ENCODE measurements around the gene CBY2. TPM values are rescaled to one million over a fixed set of nuclear protein-coding genes. Genes with fewer than 3 reads are reported as not detected.
A peak's percentile ranks its signal among the peaks of the same experiment; 100 is the strongest.
"Not testable (repeated sequence)": the region's sequence is repeated elsewhere in the genome, so short reads cannot be mapped to it uniquely, and the experiment has no call there.

CBY2 gene, protein sequence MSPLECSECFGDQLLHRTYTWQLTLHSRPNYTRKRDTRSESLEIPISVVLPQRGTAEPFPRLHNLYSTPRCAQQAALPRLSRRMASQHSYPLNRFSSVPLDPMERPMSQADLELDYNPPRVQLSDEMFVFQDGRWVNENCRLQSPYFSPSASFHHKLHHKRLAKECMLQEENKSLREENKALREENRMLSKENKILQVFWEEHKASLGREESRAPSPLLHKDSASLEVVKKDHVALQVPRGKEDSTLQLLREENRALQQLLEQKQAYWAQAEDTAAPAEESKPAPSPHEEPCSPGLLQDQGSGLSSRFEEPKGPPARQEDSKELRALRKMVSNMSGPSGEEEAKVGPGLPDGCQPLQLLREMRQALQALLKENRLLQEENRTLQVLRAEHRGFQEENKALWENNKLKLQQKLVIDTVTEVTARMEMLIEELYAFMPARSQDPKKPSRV
- total RNA-seq = not detected

DNA sequence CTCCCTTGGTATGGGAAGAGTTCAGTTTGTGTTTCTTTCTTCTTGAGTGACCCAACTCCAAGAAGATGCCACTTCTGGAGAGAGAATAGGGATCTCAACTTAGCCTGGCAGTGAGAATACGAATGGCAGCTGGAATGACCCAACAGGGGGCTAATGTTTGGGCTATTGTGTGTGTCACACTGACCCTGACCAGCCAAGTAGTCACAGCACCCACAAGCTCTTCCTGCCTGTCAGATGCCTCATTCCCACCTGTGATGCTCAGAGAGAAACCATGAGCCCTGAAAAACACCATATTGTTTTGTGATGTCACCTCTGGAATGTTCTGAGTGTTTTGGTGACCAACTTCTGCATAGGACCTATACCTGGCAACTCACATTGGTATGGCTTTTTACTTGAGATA is at the start of gene CBY2:
TSS of gene CBY2 (plus strand) at position 233 of the 400 bp plus-strand sequence. CDS start at position 304, 71 bp downstream.
- Histone ChIP-seq H3K27ac (replicated peaks in 1 of 4) (no peak within 1 kb of the TSS), H3K4me1 (no peaks in the 10 kb centered on the region), H3K36me3 (no peaks in the 10 kb centered on the region), H3K9me3 (no peaks in the 10 kb centered on the region), H3K27me3 (no peaks in the 10 kb centered on the region), H3K4me3 (no peak within 1 kb of the TSS)
- intact Hi-C loops (cut with DNase I) = no loop called here
- peak; percentile 45 for DNase-seq (ENCODE audit: extremely low spot score)
- TF ChIP-seq, protein P1, sequence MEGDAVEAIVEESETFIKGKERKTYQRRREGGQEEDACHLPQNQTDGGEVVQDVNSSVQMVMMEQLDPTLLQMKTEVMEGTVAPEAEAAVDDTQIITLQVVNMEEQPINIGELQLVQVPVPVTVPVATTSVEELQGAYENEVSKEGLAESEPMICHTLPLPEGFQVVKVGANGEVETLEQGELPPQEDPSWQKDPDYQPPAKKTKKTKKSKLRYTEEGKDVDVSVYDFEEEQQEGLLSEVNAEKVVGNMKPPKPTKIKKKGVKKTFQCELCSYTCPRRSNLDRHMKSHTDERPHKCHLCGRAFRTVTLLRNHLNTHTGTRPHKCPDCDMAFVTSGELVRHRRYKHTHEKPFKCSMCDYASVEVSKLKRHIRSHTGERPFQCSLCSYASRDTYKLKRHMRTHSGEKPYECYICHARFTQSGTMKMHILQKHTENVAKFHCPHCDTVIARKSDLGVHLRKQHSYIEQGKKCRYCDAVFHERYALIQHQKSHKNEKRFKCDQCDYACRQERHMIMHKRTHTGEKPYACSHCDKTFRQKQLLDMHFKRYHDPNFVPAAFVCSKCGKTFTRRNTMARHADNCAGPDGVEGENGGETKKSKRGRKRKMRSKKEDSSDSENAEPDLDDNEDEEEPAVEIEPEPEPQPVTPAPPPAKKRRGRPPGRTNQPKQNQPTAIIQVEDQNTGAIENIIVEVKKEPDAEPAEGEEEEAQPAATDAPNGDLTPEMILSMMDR (IDR thresholded peaks at IDR 0.05) = no peak
- 70% methylated on average over 1 of the region's 1 CpG for WGBS

DNA sequence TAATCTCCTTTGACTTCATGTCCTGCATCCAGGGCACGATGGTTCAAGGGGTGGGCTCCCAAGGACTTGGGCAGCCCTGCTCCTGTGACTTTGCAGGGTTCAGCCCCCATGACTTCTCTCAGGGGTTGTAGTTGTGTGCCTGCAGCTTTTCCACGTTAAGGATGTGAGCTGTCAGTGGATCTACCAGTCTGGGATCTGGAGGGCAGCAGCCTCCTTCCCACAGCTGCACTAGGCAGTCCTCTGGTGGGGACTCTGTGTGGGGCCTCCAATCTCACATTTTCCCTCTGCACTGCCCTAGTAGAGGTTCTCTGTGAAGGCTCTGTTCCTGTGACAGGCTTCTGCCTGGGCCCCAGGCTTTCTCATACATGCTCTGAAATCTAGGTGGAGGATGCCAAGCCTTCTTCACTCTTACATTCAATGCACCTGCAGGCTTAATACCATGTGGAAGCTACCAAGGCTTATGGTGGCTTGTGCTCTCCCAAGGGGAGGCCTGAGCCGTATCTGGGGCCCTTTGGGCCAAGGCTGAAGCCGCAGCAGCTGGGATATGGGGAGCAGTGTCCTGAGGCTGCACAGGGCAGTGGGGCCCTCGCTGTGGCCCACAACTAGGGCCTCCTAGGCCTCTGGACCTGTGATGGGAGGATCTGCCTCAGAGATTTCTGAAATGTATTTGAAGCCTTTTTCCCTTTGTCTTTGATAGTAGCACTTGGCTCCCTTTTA is 47.3 kb upstream of the CBY2 start:
- TF ChIP-seq POLR2AphosphoS5 (IDR thresholded peaks at IDR 0.05) (no peak), EP300 (IDR thresholded peaks at IDR 0.05) (no peak)
- WGBS = 89% methylated on average over 5 of the region's 5 CpGs
- Histone ChIP-seq H3K27ac (replicated peaks in 1 of 4) (no peak overlapping the region), H3K36me3 (no peaks in the 10 kb centered on the region), H3K9me3 (peaks cover 0 to 5% (median 0%) of the 10 kb centered on the region in 4 donors), H3K27me3 (no peaks in the 10 kb centered on the region), H3K4me3 (no peak overlapping the region), H3K4me1 (no peaks in the 10 kb centered on the region)
- peak; percentile 89 for DNase-seq (ENCODE audit: extremely low spot score)
- intact Hi-C loops (cut with DNase I) = no loop called here

- peak; percentile 53 for DNase-seq (ENCODE audit: extremely low spot score)
- Histone ChIP-seq H3K36me3 (no peaks in the 10 kb centered on the region), H3K27ac (replicated peaks in 1 of 4) (no peak overlapping the region), H3K4me3 (no peak overlapping the region), H3K9me3 (peaks cover 0 to 5% (median 0%) of the 10 kb centered on the region in 4 donors), H3K27me3 (no peaks in the 10 kb centered on the region), H3K4me1 (no peaks in the 10 kb centered on the region)
- intact Hi-C loops (cut with DNase I) = no loop called here
- no peak for TF ChIP-seq POLR2A (IDR thresholded peaks at IDR 0.05; ENCODE audit: low read depth)
- TF ChIP-seq EP300 (IDR thresholded peaks at IDR 0.05) = no peak
- no peak for TF ChIP-seq POLR2AphosphoS5 (IDR thresholded peaks at IDR 0.05)
- TF ChIP-seq, protein P1 (IDR thresholded peaks at IDR 0.05) = no peak
- WGBS = 86% methylated on average over 5 of the region's 5 CpGs
Measured at GRCh38 chr13:45658586-45659235, 43.4 kb upstream of the CBY2 start.

- intact Hi-C loops (cut with DNase I) = no loop called here
- Histone ChIP-seq H3K36me3 (no peaks in the 10 kb centered on the region), H3K27ac (replicated peaks in 1 of 4) (no peak overlapping the region), H3K4me3 (no peak overlapping the region), H3K4me1 (no peaks in the 10 kb centered on the region), H3K27me3 (no peaks in the 10 kb centered on the region), H3K9me3 (peaks cover 0 to 5% (median 0%) of the 10 kb centered on the region in 4 donors)
- no peak for DNase-seq (ENCODE audit: extremely low spot score)
- WGBS = 85% methylated on average over 3 of the region's 3 CpGs
- TF ChIP-seq, protein P1 (IDR thresholded peaks at IDR 0.05) = no peak
- TF ChIP-seq POLR2AphosphoS5 (IDR thresholded peaks at IDR 0.05) (no peak), EP300 (IDR thresholded peaks at IDR 0.05) (no peak), POLR2A (IDR thresholded peaks at IDR 0.05; ENCODE audit: low read depth) (no peak)
Measured at GRCh38 chr13:45659536-45659935, 42.6 kb upstream of the CBY2 start.

- H3K4me3 ChIP-seq; H3K4me1 ChIP-seq; intact Hi-C loops (cut with DNase I); H3K9me3 ChIP-seq; H3K27ac ChIP-seq (replicated peaks in 1 of 4); H3K36me3 ChIP-seq; H3K27me3 ChIP-seq: not testable (repeated sequence)
- DNase-seq (ENCODE audit: extremely low spot score) = peak; percentile 55
- WGBS = 21% methylated on average over 1 of the region's 1 CpG
Measured at GRCh38 chr13:45660458-45660857, 41.7 kb upstream of the CBY2 start.

Measured in esophagus muscularis mucosa (tissue), 4 donors.